Upper lobe of left lung (tissue), 4 donors: ENCODE measurements around the gene CYLD.

Source experiments
- CTCF ChIP-seq, 6 experiments: fragments of 450-650 bp in 4 of 6; fragments of 200-600 bp in 2 of 6; sonication (generic) in 2 of 6; IDR thresholded peaks; one replicate each; pipeline ENCODE4 v1.5.1; 2016 to 2019; ENCODE audit warnings: antibody characterized with exemption in 6 of 6
- POLR2A ChIP-seq, 4 donors: fragments of 450-650 bp; IDR thresholded peaks; one replicate each; pipeline ENCODE4 v1.5.1; 2016 to 2017; ENCODE audit warnings: antibody characterized with exemption in 4 of 4, mild to moderate bottlenecking in 2 of 4

DNA sequence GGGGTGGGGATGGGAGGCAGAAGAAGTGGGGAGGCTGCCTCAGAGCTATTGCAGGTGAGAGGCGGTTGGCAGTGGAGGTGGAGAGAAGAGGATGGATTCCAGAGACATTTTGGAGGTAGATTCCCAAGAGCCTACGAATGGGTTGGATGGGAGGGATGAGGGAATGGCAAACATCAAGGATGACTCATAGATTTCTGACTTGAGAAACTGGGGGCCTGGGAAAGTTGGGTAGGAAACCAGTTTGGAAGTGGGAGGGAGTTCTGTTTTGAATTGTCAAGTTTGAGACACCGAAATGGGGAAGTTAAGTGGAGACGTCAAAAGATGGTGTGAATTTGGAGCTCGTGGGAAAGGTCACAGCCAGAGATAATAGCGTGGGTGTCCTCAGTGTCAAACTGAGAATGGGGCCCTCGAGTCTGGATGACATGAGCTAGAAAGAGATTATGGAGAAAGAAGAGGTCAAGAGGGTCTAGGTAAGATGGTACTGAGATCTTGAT, 6.2 kb upstream of the CYLD start:
- TF ChIP-seq POLR2A (IDR thresholded peaks at IDR 0.05) (no peak), CTCF (IDR thresholded peaks at IDR 0.05) (no peak)
